ENCODE data around the gene HSFX3. TPM values are rescaled to one million over a fixed set of nuclear protein-coding genes. Genes with fewer than 3 reads are reported as not detected.
"Not testable (repeated sequence)": the region's sequence is repeated elsewhere in the genome, so short reads cannot be mapped to it uniquely, and the experiment has no call there.

Gene HSFX3, protein sequence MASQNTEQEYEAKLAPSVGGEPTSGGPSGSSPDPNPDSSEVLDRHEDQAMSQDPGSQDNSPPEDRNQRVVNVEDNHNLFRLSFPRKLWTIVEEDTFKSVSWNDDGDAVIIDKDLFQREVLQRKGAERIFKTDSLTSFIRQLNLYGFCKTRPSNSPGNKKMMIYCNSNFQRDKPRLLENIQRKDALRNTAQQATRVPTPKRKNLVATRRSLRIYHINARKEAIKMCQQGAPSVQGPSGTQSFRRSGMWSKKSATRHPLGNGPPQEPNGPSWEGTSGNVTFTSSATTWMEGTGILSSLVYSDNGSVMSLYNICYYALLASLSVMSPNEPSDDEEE
- total RNA-seq, result not detected
- polyA plus RNA-seq (2013, experiment 1 of 2), result not detected
- 0.19 TPM for polyA plus RNA-seq (2013, experiment 2 of 2)
- 0 to 0.06 (median 0) reads per million in 172 experiments for total RNA-seq

GRCh38 chrX:149549701-149550100, at the start of gene HSFX3:
Gene HSFX3 (minus strand): TSS chrX:149549924. CDS start chrX:149549852, 72 bp downstream.
- H3K4me1 ChIP-seq (ENCODE audit: insufficient read depth, low read length); intact Hi-C loops (cut with DNase I, micrococcal nuclease); H3K36me3 Mint-ChIP-seq (ENCODE audit: low read depth); H3K27ac Mint-ChIP-seq; H3K27me3 ChIP-seq (ENCODE audit: control insufficient read depth in 1 of 2, insufficient read depth in 2 of 2, low read length in 2 of 2); DNase-seq; POLR2A ChIA-PET; H3K4me3 ChIP-seq (ENCODE audit: low read length); H3K27me3 Mint-ChIP-seq; ATAC-seq (ENCODE audit: poor library complexity); CTCF ChIA-PET; H3K27ac ChIP-seq (ENCODE audit: low read depth in 1 of 2, low read length in 2 of 2); H3K9me3 ChIP-seq (ENCODE audit: control insufficient read depth in 1 of 2, insufficient read depth in 1 of 2, low read length in 2 of 2); H3K4me1 Mint-ChIP-seq (ENCODE audit: low read depth); H3K4me3 Mint-ChIP-seq; H3K36me3 ChIP-seq (ENCODE audit: insufficient read depth, low read length); H3K9me3 Mint-ChIP-seq: not testable (repeated sequence)

- H3K4me3 ChIP-seq (ENCODE audit: low read length); CTCF ChIA-PET; H3K4me1 ChIP-seq (ENCODE audit: insufficient read depth, low read length); H3K36me3 ChIP-seq (ENCODE audit: insufficient read depth, low read length); H3K27ac ChIP-seq (ENCODE audit: low read depth in 1 of 2, low read length in 2 of 2); H3K9me3 ChIP-seq (ENCODE audit: control insufficient read depth in 1 of 2, insufficient read depth in 1 of 2, low read length in 2 of 2); H3K27ac Mint-ChIP-seq; ATAC-seq (ENCODE audit: poor library complexity); POLR2A ChIA-PET; intact Hi-C loops (cut with DNase I, micrococcal nuclease); H3K27me3 ChIP-seq (ENCODE audit: control insufficient read depth in 1 of 2, insufficient read depth in 2 of 2, low read length in 2 of 2); H3K4me1 Mint-ChIP-seq (ENCODE audit: low read depth); H3K4me3 Mint-ChIP-seq; H3K9me3 Mint-ChIP-seq; H3K27me3 Mint-ChIP-seq; DNase-seq: not testable (repeated sequence)
- peaks cover 13% of the 10 kb centered on the region for H3K36me3 Mint-ChIP-seq (ENCODE audit: low read depth)
These were observed 48.9 kb upstream of the HSFX3 start for GRCh38 chrX:149598603-149599002.

DNA sequence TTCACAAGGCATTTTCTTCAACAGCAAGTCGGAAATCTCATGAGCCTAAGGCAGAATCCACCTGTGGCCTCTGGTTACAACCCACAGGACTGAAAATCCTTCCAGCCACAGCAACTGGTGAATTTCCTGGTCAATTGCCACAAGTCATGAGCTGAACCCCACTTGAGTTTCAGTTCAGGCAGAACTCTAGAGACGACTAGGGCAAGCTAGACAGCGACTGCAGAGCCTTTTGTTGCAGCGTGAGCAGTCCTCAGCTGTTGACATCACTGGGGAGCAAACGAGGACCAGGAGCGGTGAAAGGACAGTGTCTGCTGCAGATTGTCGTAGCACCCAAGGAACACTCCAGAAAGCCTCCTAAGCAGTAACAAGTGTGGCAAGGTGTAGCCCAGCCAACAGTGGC, 46.2 kb upstream of the HSFX3 start:
- H3K27ac Mint-ChIP-seq; H3K27ac ChIP-seq (ENCODE audit: low read depth in 1 of 2, low read length in 2 of 2); POLR2A ChIA-PET; CTCF ChIA-PET; intact Hi-C loops (cut with DNase I, micrococcal nuclease); H3K4me1 ChIP-seq (ENCODE audit: insufficient read depth, low read length); H3K36me3 Mint-ChIP-seq (ENCODE audit: low read depth); H3K27me3 Mint-ChIP-seq; DNase-seq; H3K4me3 ChIP-seq (ENCODE audit: low read length); H3K9me3 ChIP-seq (ENCODE audit: control insufficient read depth in 1 of 2, insufficient read depth in 1 of 2, low read length in 2 of 2); ATAC-seq (ENCODE audit: poor library complexity); H3K4me3 Mint-ChIP-seq; H3K27me3 ChIP-seq (ENCODE audit: control insufficient read depth in 1 of 2, insufficient read depth in 2 of 2, low read length in 2 of 2); H3K4me1 Mint-ChIP-seq (ENCODE audit: low read depth); H3K9me3 Mint-ChIP-seq; H3K36me3 ChIP-seq (ENCODE audit: insufficient read depth, low read length): not testable (repeated sequence)

- H3K4me3 Mint-ChIP-seq; intact Hi-C loops (cut with DNase I, micrococcal nuclease); H3K4me3 ChIP-seq (ENCODE audit: low read length); H3K36me3 ChIP-seq (ENCODE audit: insufficient read depth, low read length); H3K27ac Mint-ChIP-seq; H3K27ac ChIP-seq (ENCODE audit: low read depth in 1 of 2, low read length in 2 of 2); H3K4me1 Mint-ChIP-seq (ENCODE audit: low read depth); DNase-seq; H3K4me1 ChIP-seq (ENCODE audit: insufficient read depth, low read length); CTCF ChIA-PET; H3K36me3 Mint-ChIP-seq (ENCODE audit: low read depth); H3K27me3 Mint-ChIP-seq; H3K27me3 ChIP-seq (ENCODE audit: control insufficient read depth in 1 of 2, insufficient read depth in 2 of 2, low read length in 2 of 2); ATAC-seq (ENCODE audit: poor library complexity); POLR2A ChIA-PET; H3K9me3 Mint-ChIP-seq; H3K9me3 ChIP-seq (ENCODE audit: control insufficient read depth in 1 of 2, insufficient read depth in 1 of 2, low read length in 2 of 2): not testable (repeated sequence)
These were observed 45.5 kb upstream of the HSFX3 start, which contains the start of gene HSFX2 for GRCh38 chrX:149595214-149595613. Gene HSFX2 (minus strand): TSS chrX:149595314. CDS start chrX:149594700, 614 bp downstream.

DNA sequence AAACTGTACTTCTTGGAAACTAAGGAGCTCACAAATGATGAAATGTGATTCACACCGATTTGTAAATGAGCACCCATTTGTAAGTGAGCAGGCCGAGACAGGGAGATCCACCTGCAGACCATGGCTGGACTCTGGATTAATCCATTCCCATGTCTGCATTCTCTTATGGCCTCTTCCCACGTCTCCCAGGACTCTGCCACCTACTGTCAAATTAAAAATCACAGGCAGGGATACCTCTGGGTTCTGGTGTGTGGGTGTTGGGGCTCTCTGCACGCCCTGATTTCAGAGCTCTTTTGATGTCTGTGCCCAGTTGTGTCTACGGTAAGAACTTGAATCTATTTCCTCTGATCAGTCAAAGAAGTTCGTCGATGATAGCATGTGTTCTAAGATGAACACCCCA, 41.3 kb upstream of the HSFX3 start:
- CTCF ChIA-PET; H3K27ac Mint-ChIP-seq; H3K4me1 ChIP-seq (ENCODE audit: insufficient read depth, low read length): not testable (repeated sequence)

DNA sequence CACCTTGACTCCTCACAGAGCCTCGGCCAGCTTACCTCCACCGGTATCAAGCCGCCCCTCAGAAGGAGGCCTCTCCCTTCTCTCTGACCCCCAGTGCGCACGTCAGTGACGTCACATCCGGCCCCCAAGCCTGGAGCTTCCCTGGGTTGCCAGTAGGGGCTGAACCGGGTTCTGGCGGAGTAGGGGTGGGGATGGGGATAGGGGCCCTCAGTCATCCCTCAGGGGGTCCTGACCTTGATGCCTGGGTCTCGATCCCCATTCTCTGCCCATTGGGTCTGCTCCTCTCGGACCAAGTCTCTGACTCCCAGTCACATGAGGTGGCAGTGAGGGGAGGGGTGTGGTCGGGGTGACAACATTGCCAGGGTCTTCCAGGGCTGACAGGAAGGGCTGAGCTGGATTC, 37.6 kb upstream of the HSFX3 start, which contains the start of gene MAGEA9B:
Gene MAGEA9B, minus strand, starts transcription at position 101 of the 400 bp plus-strand sequence. CDS start 4,280 bp downstream, outside the sequence.
- H3K27ac Mint-ChIP-seq; H3K27ac ChIP-seq (ENCODE audit: low read depth in 1 of 2, low read length in 2 of 2); intact Hi-C loops (cut with DNase I, micrococcal nuclease); DNase-seq; H3K36me3 Mint-ChIP-seq (ENCODE audit: low read depth); H3K27me3 Mint-ChIP-seq; CTCF ChIA-PET; H3K36me3 ChIP-seq (ENCODE audit: insufficient read depth, low read length); H3K4me3 ChIP-seq (ENCODE audit: low read length); H3K4me3 Mint-ChIP-seq; H3K4me1 ChIP-seq (ENCODE audit: insufficient read depth, low read length); H3K9me3 Mint-ChIP-seq; H3K4me1 Mint-ChIP-seq (ENCODE audit: low read depth); H3K9me3 ChIP-seq (ENCODE audit: control insufficient read depth in 1 of 2, insufficient read depth in 1 of 2, low read length in 2 of 2); POLR2A ChIA-PET; H3K27me3 ChIP-seq (ENCODE audit: control insufficient read depth in 1 of 2, insufficient read depth in 2 of 2, low read length in 2 of 2); ATAC-seq (ENCODE audit: poor library complexity): not testable (repeated sequence)

More for the DNA sequence above, 41.3 kb upstream of the HSFX3 start:
- H3K36me3 Mint-ChIP-seq (ENCODE audit: low read depth); H3K9me3 ChIP-seq (ENCODE audit: control insufficient read depth in 1 of 2, insufficient read depth in 1 of 2, low read length in 2 of 2); DNase-seq; H3K9me3 Mint-ChIP-seq; H3K27me3 Mint-ChIP-seq; intact Hi-C loops (cut with DNase I, micrococcal nuclease); ATAC-seq (ENCODE audit: poor library complexity); H3K27me3 ChIP-seq (ENCODE audit: control insufficient read depth in 1 of 2, insufficient read depth in 2 of 2, low read length in 2 of 2); H3K36me3 ChIP-seq (ENCODE audit: insufficient read depth, low read length); H3K4me1 Mint-ChIP-seq (ENCODE audit: low read depth); H3K4me3 Mint-ChIP-seq; POLR2A ChIA-PET; H3K27ac ChIP-seq (ENCODE audit: low read depth in 1 of 2, low read length in 2 of 2); H3K4me3 ChIP-seq (ENCODE audit: low read length): not testable (repeated sequence)

GRCh38 chrX:149585631-149586030, 35.9 kb upstream of the HSFX3 start:
- H3K4me3 ChIP-seq (ENCODE audit: low read length); CTCF ChIA-PET: not testable (repeated sequence)

More at GRCh38 chrX:149585631-149586030, 35.9 kb upstream of the HSFX3 start:
- intact Hi-C loops (cut with DNase I, micrococcal nuclease); H3K36me3 Mint-ChIP-seq (ENCODE audit: low read depth); H3K27me3 Mint-ChIP-seq; POLR2A ChIA-PET; H3K9me3 ChIP-seq (ENCODE audit: control insufficient read depth in 1 of 2, insufficient read depth in 1 of 2, low read length in 2 of 2); H3K27me3 ChIP-seq (ENCODE audit: control insufficient read depth in 1 of 2, insufficient read depth in 2 of 2, low read length in 2 of 2); H3K27ac Mint-ChIP-seq; H3K9me3 Mint-ChIP-seq; ATAC-seq (ENCODE audit: poor library complexity); H3K4me1 ChIP-seq (ENCODE audit: insufficient read depth, low read length); H3K4me1 Mint-ChIP-seq (ENCODE audit: low read depth); H3K36me3 ChIP-seq (ENCODE audit: insufficient read depth, low read length); H3K27ac ChIP-seq (ENCODE audit: low read depth in 1 of 2, low read length in 2 of 2); DNase-seq; H3K4me3 Mint-ChIP-seq: not testable (repeated sequence)
